Measurements from ENCODE around the gene SAMD4A.
A peak's percentile ranks its signal among the peaks of the same experiment; 100 is the strongest.

Gene SAMD4A

DNA sequence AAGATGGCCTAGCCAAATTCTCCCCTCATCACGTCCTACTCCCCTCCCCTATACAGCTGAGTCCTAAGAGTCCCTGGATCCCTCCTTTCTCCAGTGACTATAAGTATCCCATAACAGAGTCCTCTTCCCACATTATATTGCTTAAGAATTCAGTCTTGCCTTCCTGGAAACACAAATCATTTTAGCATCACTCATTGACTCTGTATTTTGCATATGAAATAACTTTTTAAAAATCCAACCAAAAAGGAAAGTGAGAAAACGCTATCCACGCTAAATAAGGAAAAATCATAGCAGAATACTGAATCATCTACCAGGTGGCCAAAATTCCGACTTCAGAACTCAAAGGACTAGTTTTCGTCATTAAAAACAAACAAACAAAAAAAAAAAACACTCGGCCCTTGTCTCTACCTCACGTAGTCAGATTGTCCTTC lies 205.5 kb downstream of the SAMD4A start:
- peaks cover 61% of the 10 kb centered on the region for H3K4me1 ChIP-seq (ENCODE audit: control insufficient read depth, insufficient read depth, low read length)
- no peak overlapping the region for H3K4me3 ChIP-seq (ENCODE audit: low read length in 2 of 2)
- peak overlapping the region; percentile 88 for H3K27ac ChIP-seq (ENCODE audit: low read length)
- no peaks in the 10 kb centered on the region for H3K27me3 ChIP-seq (ENCODE audit: control insufficient read depth in 1 of 2, insufficient read depth in 2 of 2, low read length in 2 of 2)
- H3K9me3 ChIP-seq (ENCODE audit: control insufficient read depth in 2 of 2, low read length in 2 of 2) = no peaks in the 10 kb centered on the region
- peak overlapping the region; percentile 37 to 76 for H3K9ac ChIP-seq (ENCODE audit: low read length in 2 of 2)
- H3K36me3 ChIP-seq (ENCODE audit: control insufficient read depth in 2 of 2, insufficient read depth in 2 of 2, low read length in 2 of 2) = peaks cover 26 to 27% of the 10 kb centered on the region in 2 donors

DNA sequence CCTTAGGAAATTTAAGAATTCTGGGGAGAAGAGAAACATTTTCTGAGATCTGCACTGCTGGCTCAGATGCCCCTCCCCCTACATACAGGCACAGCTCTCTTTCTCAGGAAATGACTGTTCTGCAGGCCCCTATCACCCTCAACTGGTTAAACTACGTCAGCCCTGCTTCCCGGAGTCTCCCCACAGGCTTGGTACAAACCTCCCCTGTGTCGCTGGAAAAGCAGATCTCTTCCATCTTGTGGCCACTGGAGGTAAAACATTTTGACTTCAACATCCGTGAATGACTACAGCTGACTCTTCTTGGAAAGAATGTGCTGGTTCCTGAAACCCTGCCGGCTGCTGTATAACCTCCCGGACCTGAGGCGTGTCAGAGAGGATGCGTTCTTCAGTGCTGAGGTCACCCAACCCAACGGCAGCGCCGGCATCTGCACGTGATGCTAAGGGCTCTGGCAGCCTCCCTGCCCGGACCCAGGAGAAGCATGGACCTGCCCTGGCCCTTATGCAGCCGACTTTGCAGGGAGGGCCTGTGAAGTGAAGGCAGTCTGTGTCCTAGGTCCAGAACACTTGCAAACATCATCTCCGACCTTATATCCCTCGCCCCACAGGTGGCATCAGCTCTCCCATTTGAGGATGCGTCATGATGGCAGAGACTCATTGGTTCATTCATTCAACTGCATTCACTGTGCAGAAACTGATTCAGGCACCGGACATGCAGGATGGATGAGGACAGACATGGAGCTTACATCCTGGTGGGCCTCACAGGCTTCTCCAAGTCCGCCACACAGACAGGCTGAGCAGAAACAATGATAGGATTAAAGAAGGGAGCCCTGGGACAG lies 206.5 kb downstream of the SAMD4A start:
- Histone ChIP-seq H3K36me3 (ENCODE audit: control insufficient read depth in 2 of 2, insufficient read depth in 2 of 2, low read length in 2 of 2) (peaks cover 21 to 24% of the 10 kb centered on the region in 2 donors), H3K9ac (ENCODE audit: low read length in 2 of 2) (peak overlapping the region; percentile 37 to 76), H3K4me3 (ENCODE audit: low read length in 2 of 2) (peak overlapping the region in 1 of 2 donors; percentile 40), H3K4me1 (ENCODE audit: control insufficient read depth, insufficient read depth, low read length) (peaks cover 61% of the 10 kb centered on the region), H3K9me3 (ENCODE audit: control insufficient read depth in 2 of 2, low read length in 2 of 2) (no peaks in the 10 kb centered on the region), H3K27ac (ENCODE audit: low read length) (peak overlapping the region; percentile 88), H3K27me3 (ENCODE audit: control insufficient read depth in 1 of 2, insufficient read depth in 2 of 2, low read length in 2 of 2) (no peaks in the 10 kb centered on the region)

DNA sequence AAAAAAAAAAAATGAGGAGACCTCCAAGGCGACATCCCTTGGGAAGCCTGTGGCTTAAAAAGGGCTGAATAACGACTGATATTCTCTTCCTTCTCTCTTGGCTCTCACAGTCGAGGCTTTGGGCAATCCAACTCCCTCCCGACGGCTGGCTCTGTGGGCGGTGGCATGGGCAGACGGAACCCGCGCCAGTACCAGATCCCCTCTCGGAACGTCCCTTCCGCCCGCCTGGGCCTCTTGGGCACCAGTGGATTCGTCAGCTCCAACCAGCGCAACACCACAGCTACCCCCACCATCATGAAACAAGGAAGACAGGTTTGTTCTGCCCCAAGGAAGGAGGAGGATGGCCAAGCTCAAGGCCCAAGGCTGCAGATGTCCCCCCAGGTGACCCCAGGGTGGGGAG lies 207.9 kb downstream of the SAMD4A start:
- H3K27ac ChIP-seq (ENCODE audit: low read length) = peak overlapping the region; percentile 31
- peaks cover 56% of the 10 kb centered on the region for H3K4me1 ChIP-seq (ENCODE audit: control insufficient read depth, insufficient read depth, low read length)

DNA sequence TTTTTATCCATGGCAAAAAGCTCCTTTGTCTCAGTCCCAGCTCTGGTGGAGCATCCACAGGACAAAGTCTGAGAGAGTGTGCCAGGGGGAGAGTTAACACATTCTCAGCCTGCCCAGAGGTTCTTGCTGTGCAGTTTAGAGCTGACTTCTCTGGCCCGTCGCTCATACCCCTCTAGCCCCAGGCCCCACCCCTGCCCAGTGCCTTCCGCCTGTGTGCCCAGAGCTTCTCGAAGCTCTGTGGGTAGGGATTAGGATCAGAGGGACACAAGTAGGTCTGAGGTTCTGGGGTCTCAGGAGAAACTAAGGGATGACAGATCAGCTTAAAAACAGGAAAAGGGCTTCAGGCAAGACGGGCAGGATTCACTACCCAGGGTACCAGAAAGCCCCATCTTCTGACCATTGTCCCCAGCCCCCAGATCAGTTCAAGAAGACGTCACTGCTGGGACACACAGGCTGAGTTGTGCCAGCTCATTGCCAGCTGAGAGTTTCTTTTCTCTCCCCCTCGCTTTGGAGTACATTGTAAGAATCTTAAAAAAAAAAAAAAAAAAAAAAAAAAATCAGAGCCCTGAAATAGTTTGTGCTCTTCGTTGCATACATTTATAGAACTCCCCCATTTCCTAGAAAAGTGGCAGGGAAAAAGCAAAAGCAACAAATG lies 208.7 kb downstream of the SAMD4A start:
- no peak overlapping the region for H3K4me3 ChIP-seq (ENCODE audit: low read length in 2 of 2)

More for the DNA sequence above, 207.9 kb downstream of the SAMD4A start:
- H3K9me3 ChIP-seq (ENCODE audit: control insufficient read depth in 2 of 2, low read length in 2 of 2) = no peaks in the 10 kb centered on the region
- H3K27me3 ChIP-seq (ENCODE audit: control insufficient read depth in 1 of 2, insufficient read depth in 2 of 2, low read length in 2 of 2) = no peaks in the 10 kb centered on the region
- peaks cover 24 to 28% of the 10 kb centered on the region in 2 donors for H3K36me3 ChIP-seq (ENCODE audit: control insufficient read depth in 2 of 2, insufficient read depth in 2 of 2, low read length in 2 of 2)
- no peak overlapping the region for H3K9ac ChIP-seq (ENCODE audit: low read length in 2 of 2)
- H3K4me3 ChIP-seq (ENCODE audit: low read length in 2 of 2) = no peak overlapping the region

DNA sequence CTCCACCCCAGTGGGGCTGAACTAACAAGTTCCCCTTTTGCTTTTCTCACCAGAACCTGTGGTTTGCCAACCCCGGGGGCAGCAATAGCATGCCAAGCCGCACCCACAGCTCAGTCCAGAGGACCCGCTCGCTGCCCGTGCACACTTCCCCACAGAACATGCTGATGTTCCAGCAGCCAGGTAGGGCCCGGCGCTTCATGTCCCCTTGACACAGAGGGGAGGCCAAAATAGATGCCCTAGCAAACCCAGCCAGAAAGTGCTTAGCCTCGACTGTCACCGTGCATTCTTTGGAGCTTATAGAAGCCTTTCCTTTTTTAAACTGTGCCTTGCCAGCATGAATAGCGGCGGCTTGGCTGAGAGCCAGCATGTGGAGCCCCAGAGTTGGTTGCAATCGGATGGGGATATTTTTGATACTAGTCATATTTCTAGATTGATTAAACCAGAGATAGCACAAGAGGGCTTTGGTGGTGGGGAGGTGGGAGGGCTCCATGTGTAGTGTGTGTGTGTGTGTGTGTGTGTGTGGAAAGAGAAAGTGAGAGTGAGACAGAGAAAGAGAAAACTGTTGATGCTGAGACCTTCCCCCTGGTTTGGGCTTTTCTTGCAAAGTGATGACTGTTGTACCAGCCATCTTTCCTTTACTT lies 209.6 kb downstream of the SAMD4A start:
- Histone ChIP-seq H3K9me3 (ENCODE audit: control insufficient read depth in 2 of 2, low read length in 2 of 2) (no peaks in the 10 kb centered on the region), H3K27ac (ENCODE audit: low read length) (no peak overlapping the region), H3K9ac (ENCODE audit: low read length in 2 of 2) (no peak overlapping the region), H3K4me1 (ENCODE audit: control insufficient read depth, insufficient read depth, low read length) (peaks cover 43% of the 10 kb centered on the region), H3K27me3 (ENCODE audit: control insufficient read depth in 1 of 2, insufficient read depth in 2 of 2, low read length in 2 of 2) (no peaks in the 10 kb centered on the region), H3K4me3 (ENCODE audit: low read length in 2 of 2) (no peak overlapping the region), H3K36me3 (ENCODE audit: control insufficient read depth in 2 of 2, insufficient read depth in 2 of 2, low read length in 2 of 2) (peaks cover 37 to 38% of the 10 kb centered on the region in 2 donors)

More for the DNA sequence above, 208.7 kb downstream of the SAMD4A start:
- Histone ChIP-seq H3K36me3 (ENCODE audit: control insufficient read depth in 2 of 2, insufficient read depth in 2 of 2, low read length in 2 of 2) (peaks cover 30 to 33% of the 10 kb centered on the region in 2 donors), H3K9me3 (ENCODE audit: control insufficient read depth in 2 of 2, low read length in 2 of 2) (no peaks in the 10 kb centered on the region), H3K27me3 (ENCODE audit: control insufficient read depth in 1 of 2, insufficient read depth in 2 of 2, low read length in 2 of 2) (no peaks in the 10 kb centered on the region), H3K4me1 (ENCODE audit: control insufficient read depth, insufficient read depth, low read length) (peaks cover 48% of the 10 kb centered on the region), H3K27ac (ENCODE audit: low read length) (peak overlapping the region; percentile 31), H3K9ac (ENCODE audit: low read length in 2 of 2) (no peak overlapping the region)

DNA sequence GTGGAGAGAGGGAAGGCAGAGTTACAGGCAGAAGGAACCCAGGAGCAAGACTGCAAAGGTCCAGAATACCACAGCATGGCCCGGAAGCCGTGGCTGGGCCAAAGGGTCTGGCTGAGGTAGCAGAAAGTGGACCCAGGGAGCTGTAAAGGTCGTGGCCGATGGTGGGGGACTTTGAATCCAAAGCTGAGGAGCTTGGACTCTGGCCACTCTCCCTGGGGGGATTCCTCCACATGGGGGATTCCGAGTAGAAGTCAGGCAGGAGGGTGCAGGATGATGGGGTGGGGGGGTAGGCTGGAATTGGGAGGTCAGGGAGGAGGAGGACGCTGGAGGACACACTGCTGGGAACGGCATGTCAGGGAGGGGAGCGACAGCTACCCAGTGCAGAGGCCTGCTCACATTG lies 210.5 kb downstream of the SAMD4A start:
- H3K9me3 ChIP-seq (ENCODE audit: control insufficient read depth in 2 of 2, low read length in 2 of 2) = no peaks in the 10 kb centered on the region
- no peak overlapping the region for H3K9ac ChIP-seq (ENCODE audit: low read length in 2 of 2)
- H3K27me3 ChIP-seq (ENCODE audit: control insufficient read depth in 1 of 2, insufficient read depth in 2 of 2, low read length in 2 of 2) = no peaks in the 10 kb centered on the region
- peaks cover 40 to 42% of the 10 kb centered on the region in 2 donors for H3K36me3 ChIP-seq (ENCODE audit: control insufficient read depth in 2 of 2, insufficient read depth in 2 of 2, low read length in 2 of 2)
- H3K27ac ChIP-seq (ENCODE audit: low read length) = no peak overlapping the region
- no peak overlapping the region for H3K4me3 ChIP-seq (ENCODE audit: low read length in 2 of 2)
- H3K4me1 ChIP-seq (ENCODE audit: control insufficient read depth, insufficient read depth, low read length) = peaks cover 37% of the 10 kb centered on the region

DNA sequence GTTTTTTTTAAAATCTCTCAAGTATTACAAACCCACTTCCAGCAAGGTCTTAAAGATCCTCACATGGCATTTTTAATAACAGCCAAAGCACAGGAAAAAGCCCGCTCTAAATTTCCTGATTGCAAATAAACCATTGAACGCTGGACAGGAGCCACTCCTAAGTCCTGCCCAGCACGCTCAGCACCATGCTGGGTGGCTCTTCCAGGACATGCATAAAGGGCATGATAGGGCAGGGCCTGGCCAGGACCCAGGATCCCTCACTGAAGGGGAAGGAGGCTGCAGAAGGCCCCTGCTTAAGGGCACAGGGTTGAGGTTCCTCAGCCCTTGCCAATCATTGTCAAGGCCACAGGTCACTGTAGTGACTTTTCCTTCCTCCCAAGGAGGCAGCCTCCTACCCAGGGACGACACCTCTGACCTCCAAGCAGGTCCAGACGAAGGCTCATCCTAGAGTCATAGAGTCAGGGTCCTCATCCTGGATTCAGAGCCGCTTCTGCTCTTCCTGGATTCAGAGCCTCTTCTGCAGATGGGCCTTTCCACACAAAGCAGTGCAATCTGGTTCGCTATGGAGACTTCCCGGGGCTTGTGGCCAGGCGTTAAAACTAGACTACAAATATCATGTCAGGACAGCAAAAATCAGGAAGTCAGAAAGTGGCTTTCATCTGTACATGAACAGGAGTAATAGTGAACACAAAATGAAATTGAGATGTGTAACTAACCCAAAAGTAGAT lies 211.9 kb downstream of the SAMD4A start:
- H3K9me3 ChIP-seq (ENCODE audit: control insufficient read depth in 2 of 2, low read length in 2 of 2) = no peaks in the 10 kb centered on the region
- peaks cover 28% of the 10 kb centered on the region for H3K4me1 ChIP-seq (ENCODE audit: control insufficient read depth, insufficient read depth, low read length)
- H3K9ac ChIP-seq (ENCODE audit: low read length in 2 of 2) = no peak overlapping the region
- no peak overlapping the region for H3K27ac ChIP-seq (ENCODE audit: low read length)
- H3K36me3 ChIP-seq (ENCODE audit: control insufficient read depth in 2 of 2, insufficient read depth in 2 of 2, low read length in 2 of 2) = peaks cover 46 to 51% of the 10 kb centered on the region in 2 donors
- H3K4me3 ChIP-seq (ENCODE audit: low read length in 2 of 2) = no peak overlapping the region
- no peaks in the 10 kb centered on the region for H3K27me3 ChIP-seq (ENCODE audit: control insufficient read depth in 1 of 2, insufficient read depth in 2 of 2, low read length in 2 of 2)

DNA sequence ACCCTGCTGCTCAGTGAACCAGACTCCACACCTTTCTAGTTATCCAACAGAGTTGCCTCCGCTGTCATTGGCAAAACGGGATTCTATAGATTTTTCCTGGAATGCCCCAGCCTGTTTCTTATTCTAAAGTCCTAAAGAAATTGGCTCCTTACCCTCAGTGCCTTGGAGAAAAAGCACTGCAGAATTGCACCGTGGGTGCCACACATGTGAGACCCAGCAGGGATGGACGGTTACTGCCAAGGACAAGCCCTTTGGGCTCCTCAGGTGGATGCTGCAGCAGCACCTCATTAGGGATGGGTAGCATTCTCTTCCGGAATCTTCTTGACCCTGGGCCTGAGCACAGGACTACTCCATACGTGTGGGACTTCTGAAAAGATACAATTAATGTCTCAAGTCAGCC lies 214.2 kb downstream of the SAMD4A start:
- Histone ChIP-seq H3K27me3 (ENCODE audit: control insufficient read depth in 1 of 2, insufficient read depth in 2 of 2, low read length in 2 of 2) (no peaks in the 10 kb centered on the region), H3K27ac (ENCODE audit: low read length) (no peak overlapping the region), H3K9me3 (ENCODE audit: control insufficient read depth in 2 of 2, low read length in 2 of 2) (no peaks in the 10 kb centered on the region), H3K36me3 (ENCODE audit: control insufficient read depth in 2 of 2, insufficient read depth in 2 of 2, low read length in 2 of 2) (peaks cover 60 to 67% of the 10 kb centered on the region in 2 donors), H3K9ac (ENCODE audit: low read length in 2 of 2) (no peak overlapping the region), H3K4me3 (ENCODE audit: low read length in 2 of 2) (no peak overlapping the region), H3K4me1 (ENCODE audit: control insufficient read depth, insufficient read depth, low read length) (peaks cover 15% of the 10 kb centered on the region)

DNA sequence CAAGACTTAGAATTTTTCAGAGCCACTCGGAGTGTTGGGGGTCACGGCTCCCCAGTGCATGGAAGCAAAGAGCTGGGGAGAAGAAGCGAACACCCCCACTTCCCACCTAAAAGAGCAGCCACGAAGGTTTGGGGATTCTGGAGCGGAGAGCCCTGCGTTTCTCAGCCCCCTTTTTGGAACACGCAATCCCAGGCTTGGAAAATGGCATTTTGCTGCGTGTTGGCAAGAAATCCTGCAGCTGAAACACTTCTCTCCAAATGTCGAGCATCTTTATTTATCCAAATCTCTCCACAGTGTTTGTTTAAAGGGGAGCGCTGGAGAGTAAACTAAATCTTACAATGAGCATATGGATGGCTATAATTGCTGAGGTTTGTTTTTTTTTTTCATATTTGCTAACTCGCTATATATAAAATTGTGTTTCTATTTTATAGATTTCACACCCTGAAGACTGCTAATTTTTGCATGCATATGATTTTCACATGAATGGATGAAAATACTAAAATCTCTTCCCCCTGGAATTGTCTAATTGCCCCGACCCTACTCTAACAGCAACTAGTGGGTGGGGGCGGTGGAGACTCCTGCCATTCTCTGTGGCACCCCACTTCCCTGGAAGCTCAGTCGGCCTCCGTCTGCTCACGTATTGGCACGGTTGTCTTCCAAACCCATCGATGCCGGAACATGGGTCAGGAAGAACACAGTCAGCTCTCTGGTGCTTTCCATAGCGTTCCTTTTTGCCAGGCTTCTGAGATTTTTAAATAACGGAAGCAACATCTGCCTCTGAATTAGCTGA lies 215.2 kb downstream of the SAMD4A start:
- Histone ChIP-seq H3K4me3 (ENCODE audit: low read length in 2 of 2) (no peak overlapping the region), H3K27ac (ENCODE audit: low read length) (no peak overlapping the region), H3K36me3 (ENCODE audit: control insufficient read depth in 2 of 2, insufficient read depth in 2 of 2, low read length in 2 of 2) (peaks cover 63 to 69% of the 10 kb centered on the region in 2 donors), H3K9ac (ENCODE audit: low read length in 2 of 2) (no peak overlapping the region), H3K9me3 (ENCODE audit: control insufficient read depth in 2 of 2, low read length in 2 of 2) (no peaks in the 10 kb centered on the region), H3K4me1 (ENCODE audit: control insufficient read depth, insufficient read depth, low read length) (peaks cover 7% of the 10 kb centered on the region), H3K27me3 (ENCODE audit: control insufficient read depth in 1 of 2, insufficient read depth in 2 of 2, low read length in 2 of 2) (no peaks in the 10 kb centered on the region)
